ENCODE measurements around the gene XRN1.
"Not testable (repeated sequence)": the region's sequence is repeated elsewhere in the genome, so short reads cannot be mapped to it uniquely, and the experiment has no call there.

The XRN1 gene

DNA sequence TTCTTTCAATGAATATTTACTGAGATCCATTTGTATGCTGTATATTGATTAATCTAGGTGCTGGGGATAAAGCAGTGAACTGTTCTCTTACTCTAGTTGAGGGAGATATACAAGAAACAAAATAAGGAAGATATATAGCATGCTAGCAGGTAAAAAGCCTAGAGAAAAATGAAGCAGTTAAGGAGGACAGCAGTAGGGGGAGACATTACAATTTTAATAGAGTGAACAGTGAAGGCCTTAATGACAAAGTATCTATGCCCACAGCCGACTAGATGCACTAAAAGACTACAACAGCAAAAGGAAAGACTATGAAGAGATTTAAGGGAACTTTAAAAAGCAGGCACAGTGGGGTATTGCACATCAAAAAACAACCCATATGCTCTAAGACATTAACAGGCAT, 81.4 kb downstream of the XRN1 start:
- peaks cover 23% of the 10 kb centered on the region for H3K36me3 ChIP-seq (ENCODE audit: insufficient read depth, low read length)
- H3K4me1 ChIP-seq (ENCODE audit: control insufficient read depth, insufficient read depth, low read length, unreplicated experiment), result no peaks in the 10 kb centered on the region
- H3K4me3 ChIP-seq (ENCODE audit: low read depth, low read length), result no peak overlapping the region
- H3K27ac ChIP-seq (ENCODE audit: low read depth, low read length), result no peak overlapping the region
- H2AFZ ChIP-seq (ENCODE audit: low read length, unreplicated experiment), result no peak overlapping the region
- no peaks in the 10 kb centered on the region for H3K27me3 ChIP-seq (ENCODE audit: insufficient read depth, low read length)
- no peaks in the 10 kb centered on the region for H3K79me2 ChIP-seq (ENCODE audit: control insufficient read depth, insufficient read depth, low read length, unreplicated experiment)

- Histone ChIP-seq H2AFZ (ENCODE audit: low read length, unreplicated experiment) (no peak overlapping the region), H3K27ac (ENCODE audit: low read depth, low read length) (no peak overlapping the region), H3K79me2 (ENCODE audit: control insufficient read depth, insufficient read depth, low read length, unreplicated experiment) (no peaks in the 10 kb centered on the region), H3K4me1 (ENCODE audit: control insufficient read depth, insufficient read depth, low read length, unreplicated experiment) (no peaks in the 10 kb centered on the region), H3K36me3 (ENCODE audit: insufficient read depth, low read length) (peaks cover 28% of the 10 kb centered on the region), H3K4me3 (ENCODE audit: low read depth, low read length) (no peak overlapping the region), H3K27me3 (ENCODE audit: insufficient read depth, low read length) (no peaks in the 10 kb centered on the region)
Measured at GRCh38 chr3:142363936-142364467, 83.8 kb downstream of the XRN1 start.

- not testable (repeated sequence) for H3K4me3 ChIP-seq (ENCODE audit: low read depth, low read length); H3K79me2 ChIP-seq (ENCODE audit: control insufficient read depth, insufficient read depth, low read length, unreplicated experiment); H3K27ac ChIP-seq (ENCODE audit: low read depth, low read length); H3K27me3 ChIP-seq (ENCODE audit: insufficient read depth, low read length); H2AFZ ChIP-seq (ENCODE audit: low read length, unreplicated experiment); H3K4me1 ChIP-seq (ENCODE audit: control insufficient read depth, insufficient read depth, low read length, unreplicated experiment)
- peaks cover 25% of the 10 kb centered on the region for H3K36me3 ChIP-seq (ENCODE audit: insufficient read depth, low read length)
Measured at GRCh38 chr3:142363433-142363832, 84.4 kb downstream of the XRN1 start.

DNA sequence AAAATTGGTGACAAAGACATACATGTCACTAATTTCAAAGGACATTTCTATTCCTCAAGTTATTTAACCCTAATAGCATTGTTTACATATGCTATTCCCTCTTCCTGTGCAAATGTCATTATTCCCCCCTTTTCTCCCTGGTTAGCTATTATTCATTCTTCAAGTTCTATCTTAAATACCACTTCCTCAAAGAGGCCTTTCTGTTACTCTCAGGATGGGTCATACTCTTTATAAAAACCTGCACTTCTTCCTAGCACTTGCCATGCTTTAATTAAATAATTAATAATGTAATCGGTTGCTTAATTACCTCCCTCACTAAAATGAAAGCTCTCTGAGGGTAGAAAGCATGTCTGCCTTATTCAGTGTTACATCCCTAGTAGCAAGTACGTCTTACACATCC, 88.5 kb downstream of the XRN1 start:
- H3K36me3 ChIP-seq (ENCODE audit: insufficient read depth, low read length), result peaks cover 52% of the 10 kb centered on the region
- no peak overlapping the region for H3K4me3 ChIP-seq (ENCODE audit: low read depth, low read length)
- no peak overlapping the region for H3K27ac ChIP-seq (ENCODE audit: low read depth, low read length)
- no peaks in the 10 kb centered on the region for H3K4me1 ChIP-seq (ENCODE audit: control insufficient read depth, insufficient read depth, low read length, unreplicated experiment)
- no peaks in the 10 kb centered on the region for H3K79me2 ChIP-seq (ENCODE audit: control insufficient read depth, insufficient read depth, low read length, unreplicated experiment)
- no peaks in the 10 kb centered on the region for H3K27me3 ChIP-seq (ENCODE audit: insufficient read depth, low read length)
- H2AFZ ChIP-seq (ENCODE audit: low read length, unreplicated experiment), result no peak overlapping the region

- H3K4me3 ChIP-seq (ENCODE audit: low read depth, low read length), result no peak overlapping the region
- no peaks in the 10 kb centered on the region for H3K27me3 ChIP-seq (ENCODE audit: insufficient read depth, low read length)
- H3K4me1 ChIP-seq (ENCODE audit: control insufficient read depth, insufficient read depth, low read length, unreplicated experiment), result no peaks in the 10 kb centered on the region
- H2AFZ ChIP-seq (ENCODE audit: low read length, unreplicated experiment), result no peak overlapping the region
- no peak overlapping the region for H3K27ac ChIP-seq (ENCODE audit: low read depth, low read length)
- H3K79me2 ChIP-seq (ENCODE audit: control insufficient read depth, insufficient read depth, low read length, unreplicated experiment), result no peaks in the 10 kb centered on the region
- peaks cover 63% of the 10 kb centered on the region for H3K36me3 ChIP-seq (ENCODE audit: insufficient read depth, low read length)
Measured at GRCh38 chr3:142356818-142357217, 91.0 kb downstream of the XRN1 start.

GRCh38 chr3:142355692-142356091, 92.1 kb downstream of the XRN1 start:
- Histone ChIP-seq H3K4me3 (ENCODE audit: low read depth, low read length) (no peak overlapping the region), H2AFZ (ENCODE audit: low read length, unreplicated experiment) (no peak overlapping the region), H3K36me3 (ENCODE audit: insufficient read depth, low read length) (peaks cover 59% of the 10 kb centered on the region), H3K27me3 (ENCODE audit: insufficient read depth, low read length) (no peaks in the 10 kb centered on the region), H3K79me2 (ENCODE audit: control insufficient read depth, insufficient read depth, low read length, unreplicated experiment) (no peaks in the 10 kb centered on the region), H3K27ac (ENCODE audit: low read depth, low read length) (no peak overlapping the region), H3K4me1 (ENCODE audit: control insufficient read depth, insufficient read depth, low read length, unreplicated experiment) (no peaks in the 10 kb centered on the region)

DNA sequence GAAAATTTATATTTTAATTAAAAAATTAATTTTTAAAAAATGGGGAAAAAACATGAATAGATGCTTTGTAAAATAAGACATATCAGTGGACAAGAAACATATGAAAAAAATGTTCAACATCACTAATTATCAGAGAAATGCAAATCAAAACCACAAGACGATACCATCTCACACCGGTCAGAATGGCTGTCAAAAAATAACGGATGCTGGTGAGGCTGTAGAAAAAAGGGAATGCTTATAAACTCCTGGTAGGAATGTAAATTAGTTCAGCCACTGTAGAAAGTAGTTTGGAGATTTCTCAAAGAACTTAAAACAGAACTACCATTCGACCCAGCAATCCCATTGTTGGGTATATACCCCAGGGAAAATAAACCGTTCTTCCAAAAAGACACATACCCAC, 93.8 kb downstream of the XRN1 start:
- no peak overlapping the region for H3K4me3 ChIP-seq (ENCODE audit: low read depth, low read length)
- no peaks in the 10 kb centered on the region for H3K27me3 ChIP-seq (ENCODE audit: insufficient read depth, low read length)
- H3K36me3 ChIP-seq (ENCODE audit: insufficient read depth, low read length), result peaks cover 53% of the 10 kb centered on the region
- H3K79me2 ChIP-seq (ENCODE audit: control insufficient read depth, insufficient read depth, low read length, unreplicated experiment), result no peaks in the 10 kb centered on the region
- no peaks in the 10 kb centered on the region for H3K4me1 ChIP-seq (ENCODE audit: control insufficient read depth, insufficient read depth, low read length, unreplicated experiment)
- H3K27ac ChIP-seq (ENCODE audit: low read depth, low read length), result no peak overlapping the region
- no peak overlapping the region for H2AFZ ChIP-seq (ENCODE audit: low read length, unreplicated experiment)

GRCh38 chr3:142353571-142353970, 94.3 kb downstream of the XRN1 start:
- no peak overlapping the region for H3K4me3 ChIP-seq (ENCODE audit: low read depth, low read length)
- peaks cover 57% of the 10 kb centered on the region for H3K36me3 ChIP-seq (ENCODE audit: insufficient read depth, low read length)

DNA sequence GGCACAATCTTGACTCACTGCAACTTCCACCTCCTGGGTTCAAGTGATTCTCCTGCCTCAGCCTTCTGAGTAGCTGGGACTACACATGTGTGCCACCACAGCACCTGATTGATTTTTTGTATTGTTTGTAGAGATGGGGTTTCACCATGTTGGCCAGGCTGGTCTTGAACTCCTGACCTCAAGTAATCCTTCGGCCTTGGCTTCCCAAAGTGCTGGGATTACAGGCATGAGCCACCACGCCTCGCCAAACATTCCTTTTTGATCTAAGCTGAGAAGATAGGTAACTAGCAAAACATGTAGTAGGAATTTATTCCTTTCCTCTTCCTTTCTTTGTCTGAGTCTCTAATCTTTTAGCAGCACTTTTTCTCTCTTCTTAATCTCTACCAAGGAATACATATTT, 95.1 kb downstream of the XRN1 start:
- H3K4me3 ChIP-seq (ENCODE audit: low read depth, low read length); H3K27ac ChIP-seq (ENCODE audit: low read depth, low read length); H3K4me1 ChIP-seq (ENCODE audit: control insufficient read depth, insufficient read depth, low read length, unreplicated experiment); H2AFZ ChIP-seq (ENCODE audit: low read length, unreplicated experiment); H3K27me3 ChIP-seq (ENCODE audit: insufficient read depth, low read length); H3K79me2 ChIP-seq (ENCODE audit: control insufficient read depth, insufficient read depth, low read length, unreplicated experiment): not testable (repeated sequence)
- peaks cover 52% of the 10 kb centered on the region for H3K36me3 ChIP-seq (ENCODE audit: insufficient read depth, low read length)

More at GRCh38 chr3:142353571-142353970, 94.3 kb downstream of the XRN1 start:
- Histone ChIP-seq H3K4me1 (ENCODE audit: control insufficient read depth, insufficient read depth, low read length, unreplicated experiment) (no peaks in the 10 kb centered on the region), H3K79me2 (ENCODE audit: control insufficient read depth, insufficient read depth, low read length, unreplicated experiment) (no peaks in the 10 kb centered on the region), H3K27ac (ENCODE audit: low read depth, low read length) (no peak overlapping the region), H2AFZ (ENCODE audit: low read length, unreplicated experiment) (no peak overlapping the region), H3K27me3 (ENCODE audit: insufficient read depth, low read length) (no peaks in the 10 kb centered on the region)

DNA sequence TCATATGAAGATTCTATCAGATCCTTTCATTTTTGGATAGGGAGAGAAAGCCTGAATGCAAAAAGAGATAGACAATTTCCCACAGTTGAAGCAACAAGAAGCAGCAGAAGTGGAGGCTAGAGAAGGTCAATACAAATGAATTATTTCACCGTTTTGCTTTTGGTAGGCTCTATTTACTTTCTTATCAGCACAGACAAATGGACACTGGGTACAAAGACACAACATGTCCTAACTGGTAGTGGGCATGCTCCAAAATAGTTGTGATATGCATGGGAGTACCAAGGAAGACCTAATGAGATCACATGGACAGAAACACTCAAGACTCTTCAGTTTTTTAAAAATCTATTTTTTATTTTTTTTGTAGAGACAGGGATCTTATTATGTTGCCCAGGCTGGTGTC, 99.4 kb downstream of the XRN1 start:
- Histone ChIP-seq H3K27me3 (ENCODE audit: insufficient read depth, low read length) (no peaks in the 10 kb centered on the region), H3K27ac (ENCODE audit: low read depth, low read length) (no peak overlapping the region), H3K79me2 (ENCODE audit: control insufficient read depth, insufficient read depth, low read length, unreplicated experiment) (no peaks in the 10 kb centered on the region), H2AFZ (ENCODE audit: low read length, unreplicated experiment) (no peak overlapping the region), H3K4me3 (ENCODE audit: low read depth, low read length) (no peak overlapping the region), H3K4me1 (ENCODE audit: control insufficient read depth, insufficient read depth, low read length, unreplicated experiment) (peaks cover 4% of the 10 kb centered on the region), H3K36me3 (ENCODE audit: insufficient read depth, low read length) (peaks cover 33% of the 10 kb centered on the region)

DNA sequence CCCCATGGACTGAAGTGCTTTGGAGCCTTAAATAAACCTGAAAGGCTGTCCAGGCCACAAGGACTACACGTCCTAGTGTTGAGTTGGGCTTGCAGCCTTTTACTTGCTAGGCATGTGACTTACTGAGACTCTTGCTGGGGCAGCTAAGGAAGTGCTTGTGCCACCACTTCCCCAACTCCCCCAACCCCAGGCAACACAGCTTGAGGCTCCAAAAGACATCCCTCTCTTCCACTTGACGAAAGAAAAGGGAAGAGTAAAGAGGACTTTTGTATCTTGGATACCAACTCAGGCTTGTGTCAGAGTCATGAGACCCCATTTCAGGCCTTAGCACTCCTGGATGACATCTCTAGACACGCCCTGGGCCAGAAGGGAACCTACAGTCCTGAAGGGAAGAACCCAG, 109.8 kb downstream of the XRN1 start:
- Histone ChIP-seq H3K36me3 (ENCODE audit: insufficient read depth, low read length) (peaks cover 39% of the 10 kb centered on the region), H3K27ac (ENCODE audit: low read depth, low read length) (no peak overlapping the region), H3K27me3 (ENCODE audit: insufficient read depth, low read length) (no peaks in the 10 kb centered on the region), H3K79me2 (ENCODE audit: control insufficient read depth, insufficient read depth, low read length, unreplicated experiment) (no peaks in the 10 kb centered on the region), H3K4me1 (ENCODE audit: control insufficient read depth, insufficient read depth, low read length, unreplicated experiment) (no peaks in the 10 kb centered on the region), H3K4me3 (ENCODE audit: low read depth, low read length) (no peak overlapping the region), H2AFZ (ENCODE audit: low read length, unreplicated experiment) (no peak overlapping the region)
